HT-29 (cell line): ENCODE results near the gene GAS7. TPM values are rescaled to one million over a fixed set of nuclear protein-coding genes. Genes with fewer than 3 reads are reported as not detected.

Source experiments
- DNase-seq: peaks from one replicate; pipeline ENCODE4 v3.0.0-alpha.2; 2015; ENCODE audit warnings: low spot score
- total RNA-seq: library from RNA; depleted of rRNA; stranded (reverse); fragments of >200 nt; shearing (Covaris generic); gene quantifications from 2 replicates; pipeline ENCODE4 v1.2.3, GENCODE V29; 2014

GAS7 gene
- total RNA-seq, 1 experiment from 2014 or later, result 2.1 TPM

- peak; percentile 43 for DNase-seq
Observed at GRCh38 chr17:9982159-9982558, 216.2 kb downstream of the GAS7 start.

DNA sequence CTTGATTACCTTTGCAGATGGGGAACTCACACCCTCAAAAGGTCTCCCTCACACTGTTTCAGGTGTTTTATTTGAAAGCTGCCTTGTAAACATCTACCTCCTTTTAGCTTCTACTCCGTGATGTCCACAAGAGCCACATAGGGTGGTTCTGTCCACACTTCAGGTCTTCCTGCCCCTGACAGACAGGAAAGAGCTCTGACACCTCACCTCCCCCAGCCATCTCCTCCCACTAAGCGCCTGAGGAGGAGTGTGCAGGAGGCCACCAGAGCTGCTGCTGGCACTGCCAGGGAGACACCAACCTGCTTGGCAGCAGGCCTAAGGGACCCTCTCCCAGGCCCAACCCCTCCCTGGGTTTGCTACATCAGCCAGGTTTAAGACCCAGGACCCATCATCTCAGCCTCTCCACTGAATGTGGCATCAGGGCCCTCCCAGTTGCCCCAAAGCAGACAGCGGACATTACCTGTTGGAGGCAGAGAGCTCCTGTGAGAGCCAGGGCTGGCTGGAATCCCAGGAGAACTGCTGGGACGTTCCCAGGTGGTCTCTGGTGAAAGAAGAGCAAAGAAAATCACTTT, 217.0 kb downstream of the GAS7 start:
- DNase-seq, result no peak

DNA sequence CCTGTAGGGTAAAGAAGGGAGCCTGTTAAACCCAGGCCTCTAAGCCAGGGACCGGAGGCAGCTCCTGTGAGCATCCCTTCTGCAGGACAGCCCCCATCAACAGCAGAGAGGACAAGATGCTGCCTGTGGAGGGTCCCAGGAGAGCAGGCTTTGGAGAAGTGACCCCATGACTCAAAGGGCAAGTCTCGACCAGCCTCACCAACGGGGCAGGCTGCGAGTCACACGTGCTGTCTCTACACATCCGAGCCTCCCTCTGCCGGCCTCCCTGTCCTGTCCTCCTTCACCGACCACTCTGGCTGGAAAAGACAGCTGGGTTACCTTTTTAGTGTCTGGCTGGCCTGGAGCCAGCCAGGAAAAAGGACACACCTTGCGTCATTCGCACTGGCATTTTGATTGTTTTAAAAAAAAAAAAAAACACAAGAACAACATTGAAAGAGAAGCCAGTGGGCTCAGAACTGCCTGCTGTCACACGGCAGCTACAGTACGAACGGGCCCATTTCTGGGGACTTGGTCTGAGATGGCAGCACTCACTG, 218.9 kb downstream of the GAS7 start:
- no peak for DNase-seq

DNA sequence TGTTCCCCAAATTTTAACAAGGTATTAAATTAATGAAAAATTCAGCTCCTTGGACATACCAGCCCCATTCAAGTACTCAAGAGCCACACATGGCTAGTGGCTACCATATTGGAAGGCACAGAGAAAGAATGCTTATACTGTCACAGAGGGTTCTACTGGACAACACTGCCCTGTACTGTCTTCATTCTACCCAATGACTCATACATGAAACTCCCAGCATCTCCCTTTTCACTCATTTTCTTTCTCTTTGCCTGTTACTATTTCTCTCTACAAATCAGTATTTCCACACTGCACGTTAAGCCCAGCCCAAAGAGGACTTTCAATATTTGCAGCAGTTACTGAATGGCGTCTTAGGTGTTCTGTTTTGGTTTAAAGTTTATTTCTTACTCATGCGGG, 221.2 kb downstream of the GAS7 start:
- no peak for DNase-seq

GRCh38 chr17:9976283-9977179, 221.9 kb downstream of the GAS7 start:
- DNase-seq, result no peak

DNA sequence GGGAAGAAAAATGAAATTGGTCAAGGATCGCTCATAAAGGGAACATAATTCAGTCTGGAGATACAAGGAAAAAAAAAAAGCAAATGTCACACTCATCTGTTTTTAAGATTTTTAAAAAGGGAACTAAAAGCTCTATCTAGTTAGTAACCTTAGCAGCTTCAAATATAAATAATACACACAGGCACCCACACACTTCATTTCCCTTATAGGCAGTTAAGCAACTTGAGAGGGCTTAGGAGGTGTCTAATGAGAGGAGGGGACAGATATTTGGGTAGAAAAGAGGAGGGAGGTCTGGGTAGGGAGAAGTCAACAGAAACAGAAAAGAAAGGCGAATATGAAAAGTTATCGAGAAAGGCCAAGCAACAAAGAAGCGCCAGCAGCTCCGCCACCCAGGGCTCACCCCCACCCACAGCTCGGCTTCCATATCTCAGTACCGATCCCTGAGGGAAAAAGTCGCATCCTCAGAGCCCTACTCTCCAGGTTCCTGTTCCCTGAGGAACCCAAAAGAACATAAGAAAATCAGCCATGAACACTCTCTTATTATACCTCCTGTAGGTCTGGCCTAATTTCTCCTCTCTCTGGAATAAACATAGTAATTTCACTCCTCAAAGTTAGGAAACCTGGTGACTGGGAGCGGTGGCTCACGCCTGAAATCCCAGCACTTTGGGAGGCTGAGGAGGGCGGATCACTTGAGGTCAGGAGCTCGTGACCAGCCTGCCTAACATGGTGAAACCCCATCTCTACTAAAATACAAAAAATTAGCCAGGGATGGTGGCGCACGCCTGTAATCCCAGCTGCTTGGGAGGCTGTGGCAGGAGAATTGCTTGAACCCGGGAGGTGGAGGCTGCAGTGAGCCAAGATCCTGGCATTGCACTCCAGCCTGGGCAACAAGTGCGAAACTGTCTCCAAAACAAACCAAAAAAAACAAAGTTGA, 223.7 kb downstream of the GAS7 start:
- DNase-seq, result no peak

- DNase-seq, result no peak
Observed at GRCh38 chr17:9973669-9974447, 224.5 kb downstream of the GAS7 start.

DNA sequence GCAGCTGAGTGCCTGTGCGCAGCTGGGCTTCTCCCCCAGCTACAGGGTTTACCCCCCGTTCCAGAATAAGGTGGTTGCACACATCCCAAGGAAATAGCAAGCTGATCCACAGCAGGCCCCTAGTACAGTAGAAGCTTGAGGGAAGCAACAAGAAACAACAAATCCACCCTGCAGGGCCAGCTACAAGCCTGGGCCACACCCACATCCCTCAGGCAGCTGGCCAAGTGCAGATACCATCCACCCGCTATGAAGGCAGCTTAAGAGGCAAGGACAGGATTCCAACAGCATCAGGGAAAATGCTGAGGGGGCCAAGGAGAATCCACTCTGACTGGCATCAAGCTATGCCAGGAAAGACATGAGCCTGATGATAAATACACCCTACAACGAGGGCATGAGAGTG, 226.4 kb downstream of the GAS7 start:
- DNase-seq, result no peak

- no peak for DNase-seq
Observed at GRCh38 chr17:9969301-9969935, 229.0 kb downstream of the GAS7 start.

GRCh38 chr17:9968881-9969280, 229.5 kb downstream of the GAS7 start:
- no peak for DNase-seq

- DNase-seq, result no peak
Observed at GRCh38 chr17:9968008-9968407, 230.4 kb downstream of the GAS7 start.

DNA sequence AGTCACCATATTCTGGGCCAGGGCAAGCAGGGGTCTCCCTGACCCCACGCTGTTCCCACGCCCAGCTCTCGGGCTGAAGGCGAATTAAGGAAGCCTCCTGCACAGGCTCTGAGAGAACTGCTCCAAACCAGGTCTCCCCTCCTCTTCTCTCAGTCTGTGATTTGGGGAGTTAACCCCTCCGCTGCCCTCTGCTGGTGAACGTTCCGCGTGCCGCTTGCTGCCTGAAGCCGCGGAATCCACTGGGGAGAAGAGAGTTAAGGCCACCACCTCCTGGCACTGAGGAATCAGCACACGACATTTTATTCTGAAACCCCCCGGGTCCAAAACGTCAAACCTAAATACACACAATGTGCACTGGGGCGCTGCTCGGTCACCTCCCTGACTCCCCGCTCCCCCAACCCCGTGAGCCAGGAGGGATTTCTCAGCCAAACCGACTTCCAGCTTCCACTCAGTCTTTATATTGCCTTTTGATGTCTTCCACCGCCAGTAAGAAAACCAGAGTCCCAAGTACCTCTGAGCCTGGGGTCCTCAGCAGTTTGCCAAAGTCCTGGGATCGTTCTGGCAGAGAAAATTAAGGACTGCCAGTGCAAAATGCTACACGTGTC, 238.9 kb downstream of the GAS7 start:
- DNase-seq, result peak; percentile 33

GRCh38 chr17:9958586-9959281, 239.7 kb downstream of the GAS7 start:
- no peak for DNase-seq

DNA sequence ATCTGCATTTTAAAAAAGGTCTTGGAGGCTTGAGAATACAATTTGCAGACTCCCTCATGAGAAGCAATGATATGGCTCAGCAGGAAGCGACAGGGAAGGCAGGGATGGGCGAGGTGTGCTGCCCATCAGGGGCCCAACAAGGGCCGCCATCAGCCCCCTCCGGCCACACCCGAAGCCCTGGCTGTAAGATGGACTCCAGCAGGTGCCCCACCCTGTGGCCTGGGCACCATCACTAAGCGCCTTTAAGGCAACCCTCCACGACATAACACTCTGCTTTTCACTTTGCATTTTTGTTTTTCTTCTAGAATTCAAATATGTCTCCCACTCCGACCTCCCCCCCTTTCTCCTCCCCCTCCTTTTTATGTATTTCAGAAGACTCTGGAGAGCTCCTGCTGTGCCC, 241.2 kb downstream of the GAS7 start:
- no peak for DNase-seq

DNA sequence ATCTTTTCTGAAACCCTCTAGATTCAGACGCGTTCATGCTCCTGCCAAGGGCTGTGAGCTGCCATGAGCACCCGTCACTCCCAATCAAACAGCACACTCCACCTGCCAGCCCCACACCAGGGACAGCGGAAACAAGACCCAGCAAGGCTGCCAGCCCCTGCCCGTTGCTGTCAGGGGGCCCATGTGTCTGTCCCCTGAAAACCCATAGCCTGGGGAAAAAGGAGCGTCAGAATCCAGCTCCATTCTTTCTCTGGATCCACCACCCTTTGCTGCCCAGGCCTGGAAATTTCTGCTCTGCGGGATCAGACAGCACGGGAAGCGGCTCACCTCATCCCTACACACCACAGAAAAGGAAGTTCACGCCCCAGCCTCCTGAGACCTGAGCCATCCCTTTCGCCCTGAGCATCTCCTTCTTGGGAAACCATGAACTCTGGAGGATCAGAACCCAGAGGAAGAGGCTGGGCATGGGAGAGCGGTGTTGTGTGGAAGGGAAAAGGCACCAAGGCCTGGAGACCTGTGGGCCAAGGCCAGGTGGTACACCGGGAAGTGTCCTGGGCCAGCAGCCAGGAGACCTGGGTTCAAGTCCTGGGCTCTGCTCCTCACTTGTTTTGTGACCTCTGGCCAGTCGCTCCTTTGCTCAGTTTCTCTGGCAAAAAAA, 241.8 kb downstream of the GAS7 start:
- no peak for DNase-seq

DNA sequence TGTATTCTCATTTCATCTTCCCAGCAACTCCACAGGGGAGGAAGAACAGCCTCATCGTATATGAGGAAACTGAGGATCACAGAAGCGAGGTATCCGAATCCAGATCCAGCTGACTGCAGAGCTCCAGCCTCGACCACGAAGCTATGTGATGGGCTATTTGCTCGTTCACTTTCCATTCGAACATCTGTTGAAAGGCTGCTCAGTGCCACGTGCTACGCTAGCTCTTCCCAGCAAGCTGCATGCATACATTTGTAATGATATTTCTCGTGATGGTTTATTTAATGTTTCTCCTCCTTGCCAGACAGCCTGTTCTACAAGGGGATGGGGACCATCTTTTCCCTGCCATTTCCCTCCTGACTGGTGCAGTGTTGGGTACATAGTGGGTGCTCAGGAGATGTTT, 244.9 kb downstream of the GAS7 start:
- no peak for DNase-seq

DNA sequence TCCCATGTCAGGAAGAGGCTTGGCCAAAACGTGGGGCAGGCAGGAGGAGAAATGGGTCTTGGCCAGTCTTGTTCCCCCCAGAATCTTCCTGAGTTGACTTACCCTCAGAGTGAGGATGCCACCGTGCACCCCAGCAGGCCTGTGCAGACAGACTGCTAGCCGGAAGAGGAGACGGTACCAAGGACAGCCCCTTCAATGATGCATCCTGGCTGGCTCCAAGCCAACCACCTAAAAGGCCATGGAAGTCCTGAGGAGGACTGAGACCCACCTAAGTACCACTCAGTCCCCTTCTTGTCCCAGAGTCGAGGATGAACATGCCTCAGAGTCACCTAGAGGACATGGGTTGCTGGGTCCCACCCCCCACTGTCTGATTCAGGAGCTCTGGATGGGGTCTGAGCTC, 246.6 kb downstream of the GAS7 start:
- no peak for DNase-seq

GRCh38 chr17:9948928-9949327, 249.5 kb downstream of the GAS7 start:
- DNase-seq, result no peak

GRCh38 chr17:9944704-9945103, 253.7 kb downstream of the GAS7 start:
- no peak for DNase-seq
